ENCODE data around the gene LSM3. TPM values are rescaled to one million over a fixed set of nuclear protein-coding genes. Genes with fewer than 3 reads are reported as not detected.

Gene LSM3
- total and polyA plus RNA-seq, 2 of the 4 experiments (the other 2 are of a cell fraction), result 3.4 to 11.5 TPM

GRCh38 chr3:14161282-14161681 is 17.3 kb upstream of the LSM3 start:
- Histone ChIP-seq H3K9me3 (ENCODE audit: control insufficient read depth, insufficient read depth, low read length) (peaks cover 4% of the 10 kb centered on the region; the same call in 1 of the 2 replicates), H3K36me3 (ENCODE audit: control insufficient read depth, insufficient read depth, low read length) (peaks cover 73% of the 10 kb centered on the region), H3K9ac (ENCODE audit: low read depth, low read length) (no peak overlapping the region), H3K9me1 (ENCODE audit: insufficient read depth, low read length) (peaks cover 2% of the 10 kb centered on the region; the same call in 1 of the 2 replicates), H3K4me1 (ENCODE audit: control insufficient read depth, insufficient read depth, low read length) (no peaks in the 10 kb centered on the region), H4K8ac (ENCODE audit: low read depth in 2 of 2, low read length in 2 of 2) (no peak overlapping the region), H2BK120ac (ENCODE audit: low read depth, low read length) (no peak overlapping the region), H2AFZ (replicated peaks; ENCODE audit: low read length, poor library complexity) (no peak overlapping the region), H3K79me1 (ENCODE audit: low read depth in 1 of 2, low read length in 2 of 2) (peaks cover 15 to 27% of the 10 kb centered on the region in 2 experiments), H4K5ac (ENCODE audit: low read depth, low read length) (no peak overlapping the region), H4K91ac (ENCODE audit: insufficient read depth, low read depth, low read length) (no peak overlapping the region), H3K23ac (ENCODE audit: low read depth, low read length) (no peak overlapping the region), H3K4ac (ENCODE audit: low read depth, low read length) (no peak overlapping the region), H3K27me3 (ENCODE audit: control insufficient read depth, insufficient read depth, low read length) (no peaks in the 10 kb centered on the region), H3K56ac (ENCODE audit: extremely low read depth, insufficient read depth, low read length) (no peak overlapping the region), H2BK15ac (ENCODE audit: low read depth, low read length) (no peak overlapping the region), H2AK5ac (ENCODE audit: low read depth, low read length) (no peak overlapping the region), H2AK9ac (replicated peaks; ENCODE audit: low read depth, low read length, poor library complexity) (no peak overlapping the region), H2BK5ac (ENCODE audit: low read depth, low read length, poor library complexity, severe bottlenecking) (no peak overlapping the region), H3K27ac (ENCODE audit: insufficient read depth, low read length) (no peak overlapping the region), H3K4me3 (ENCODE audit: insufficient read depth, low read depth, low read length) (no peak overlapping the region), H4K20me1 (ENCODE audit: insufficient read depth, low read length) (no peaks in the 10 kb centered on the region), H3K18ac (ENCODE audit: low read depth, low read length) (no peak overlapping the region), H3K14ac (replicated peaks; ENCODE audit: low read depth, low read length) (no peak overlapping the region), H3K4me2 (ENCODE audit: low read depth, low read length) (no peak overlapping the region), H2BK20ac (ENCODE audit: low read depth, low read length) (no peak overlapping the region)
- dilution Hi-C loops (cut with HindIII; ENCODE audit: low sequenced_read_pairs, unreplicated experiment), result no loop called here
- WGBS, 2 experiments (ENCODE audit: extremely low coverage in 2 of 2, insufficient read length in 1 of 2), result no CpG with 5 or more reads among the region's 2 CpGs
- no TSS peak for BruUV-seq (replicated peaks)
- intact Hi-C loops (cut with micrococcal nuclease), result no loop called here
- no peak for DNase-seq
- no peak for TF ChIP-seq MAZ (IDR thresholded peaks at IDR 0.05; ENCODE audit: borderline replicate concordance, low read depth, low read length)
- no peak for TF ChIP-seq RAD21 (IDR thresholded peaks at IDR 0.05; ENCODE audit: low read length)
- TF ChIP-seq CHD1 (IDR thresholded peaks at IDR 0.05; ENCODE audit: low read depth, low read length), result no peak
- no peak for TF ChIP-seq MAFK (IDR thresholded peaks at IDR 0.05; ENCODE audit: low read depth, low read length)
- TF ChIP-seq SMC3 (IDR thresholded peaks at IDR 0.05; ENCODE audit: low read depth, low read length), result no peak
- no peak for TF ChIP-seq USF2 (IDR thresholded peaks at IDR 0.05; ENCODE audit: low read depth, low read length)
- ChIA-PET CTCF (no interaction called here), POLR2A (ENCODE audit: unreplicated experiment) (no interaction called here)
- in situ Hi-C loops (cut with MboI; ENCODE audit: low sequenced_read_pairs), result no loop called here
- ATAC-seq (ENCODE audit: low read depth), result no peak
